Keratinocyte (primary cell): Measurements from ENCODE around the gene ACYP2. TPM values are rescaled to one million over a fixed set of nuclear protein-coding genes. Genes with fewer than 3 reads are reported as not detected.
A peak's percentile ranks its signal among the peaks of the same experiment; 100 is the strongest.

Experiments used
- DNase-seq: peaks from one replicate; pipeline ENCODE4 v3.0.0-alpha.2; 2011; ENCODE audit warnings: low read depth, missing footprints, low spot score
- FAIRE-seq: peaks from 2 replicates; lab custom pipeline; 2011; peaks lifted over from hg19 to GRCh38; lab: Jason Lieb, UNC
- H2AFZ ChIP-seq: 2 replicates; pipeline ENCODE4 v1.6.0; 2012; ENCODE audit warnings: low read length, control low read depth, inconsistent platforms; ENCODE audit not compliant: control insufficient read depth
- H3K27ac ChIP-seq: 2 replicates; pipeline ENCODE4 v1.5.1; 2011; ENCODE audit warnings: low read length; ENCODE audit not compliant: control insufficient read depth, insufficient read depth
- H3K27me3 ChIP-seq: 3 replicates; pipeline ENCODE4 v1.6.0; 2011; ENCODE audit warnings: low read length; ENCODE audit not compliant: control insufficient read depth, insufficient read depth; ENCODE audit errors: extremely low read depth
- H3K36me3 ChIP-seq, 2 experiments: 2 replicates in 1 of 2; 3 replicates in 1 of 2; pipeline ENCODE4 v1.5.1; 2011; ENCODE audit warnings: low read length in 2 of 2, mild to moderate bottlenecking in 1 of 2; ENCODE audit not compliant: control insufficient read depth in 2 of 2, insufficient read depth in 2 of 2; ENCODE audit errors: extremely low read depth in 1 of 2
- H3K4me1 ChIP-seq: 3 replicates; pipeline ENCODE4 v1.5.1; 2011; ENCODE audit warnings: low read length; ENCODE audit not compliant: control insufficient read depth, insufficient read depth; ENCODE audit errors: extremely low read depth
- H3K4me2 ChIP-seq: 3 replicates; pipeline ENCODE4 v1.6.0; 2011; ENCODE audit warnings: low read depth, low read length; ENCODE audit not compliant: control insufficient read depth, insufficient read depth; ENCODE audit errors: extremely low read depth
- H3K4me3 ChIP-seq, 3 experiments: fragments of 200-600 bp in 1 of 3; sonication (generic) in 1 of 3; 2 replicates in 2 of 3; 3 replicates in 1 of 3; pipeline ENCODE4 v1.5.1; 2011 to 2016; ENCODE audit warnings: low read length in 3 of 3, mild to moderate bottlenecking in 3 of 3, control low read depth in 2 of 3, inconsistent platforms in 1 of 3, low read depth in 1 of 3, mixed read lengths in 1 of 3, mixed run types in 1 of 3, moderate library complexity in 1 of 3; ENCODE audit not compliant: control insufficient read depth in 2 of 3, insufficient read depth in 2 of 3; ENCODE audit errors: extremely low read depth in 1 of 3
- H3K79me2 ChIP-seq: 2 replicates; pipeline ENCODE4 v1.6.0; 2012; ENCODE audit warnings: low read length; ENCODE audit not compliant: control insufficient read depth, insufficient read depth
- H3K9ac ChIP-seq: 3 replicates; pipeline ENCODE4 v1.6.0; 2011; ENCODE audit warnings: low read length; ENCODE audit not compliant: control insufficient read depth, insufficient read depth; ENCODE audit errors: extremely low read depth
- H3K9me1 ChIP-seq: 3 replicates; pipeline ENCODE4 v1.6.0; 2011; ENCODE audit warnings: low read length; ENCODE audit not compliant: control insufficient read depth, insufficient read depth; ENCODE audit errors: extremely low read depth
- H3K9me3 ChIP-seq: 2 replicates; pipeline ENCODE4 v1.5.1; 2012; ENCODE audit warnings: low read depth, low read length; ENCODE audit not compliant: control insufficient read depth
- H4K20me1 ChIP-seq: 3 replicates; pipeline ENCODE4 v1.6.0; 2011; ENCODE audit warnings: low read length; ENCODE audit not compliant: control insufficient read depth, insufficient read depth; ENCODE audit errors: extremely low read depth
- EZH2 ChIP-seq: IDR thresholded peaks from one replicate; pipeline ENCODE4 v1.6.1; 2012; ENCODE audit warnings: inconsistent platforms, mild to moderate bottlenecking, low read length, moderate library complexity
- dilution Hi-C: fragments of 300-500 bp; cut with MboI; formaldehyde crosslinking; loops from one replicate; pipeline ENCODE4 v1.7.0; 2020; ENCODE audit warnings: low sequenced_read_pairs; ENCODE audit not compliant: extremely low pct_ligation_motif_present
- polyA plus RNA-seq, 5 experiments: library from polyadenylated mRNA; depleted of rRNA in 3 of 5; stranded (reverse) in 3 of 5; stranded (forward) in 1 of 5; unstranded in 1 of 5; fragments of >200 nt; gene quantifications; 1 replicate in 1 of 5; 2 replicates in 3 of 5; 3 replicates in 1 of 5; pipeline versions ENCODE4 v1.2.1 to v1.2.3, GENCODE V29; 2011 to 2012; ENCODE audit warnings: missing spikeins in 2 of 5, low read depth in 1 of 5, low replicate concordance in 1 of 5
- TF ChIP-seq, protein P1 (sequence below), 3 experiments: IDR thresholded peaks in 1 of 3; conservative IDR thresholded peaks in 1 of 3; optimal IDR thresholded peaks in 1 of 3; 2 replicates in 2 of 3; 3 replicates in 1 of 3; pipeline versions ENCODE3 to v1.5.1; 2011; ENCODE audit warnings: low read length in 3 of 3, mild to moderate bottlenecking in 3 of 3, moderate library complexity in 2 of 3, control low read depth in 1 of 3, inconsistent platforms in 1 of 3; ENCODE audit not compliant: insufficient read depth in 2 of 3; ENCODE audit errors: extremely low read depth in 1 of 3

The ACYP2 gene
- polyA plus RNA-seq, 1 donor (not counting 4 experiments of a cell fraction or from before 2014, with no cell fraction given): 8.7 TPM

DNA sequence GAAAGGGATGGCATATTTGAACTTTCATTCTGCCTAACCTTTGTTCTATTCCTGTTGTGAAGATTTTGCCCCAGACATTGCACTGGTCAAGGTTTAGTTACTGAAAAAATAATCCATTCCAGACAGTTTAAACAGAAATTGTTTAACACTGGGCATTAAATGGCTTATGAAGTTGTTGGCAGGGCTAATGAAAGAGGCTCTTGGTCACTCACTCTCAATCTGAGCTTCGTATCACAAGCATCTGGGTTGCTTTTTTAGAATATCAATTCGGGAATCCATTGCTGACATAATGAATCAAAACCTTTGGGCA, 8.0 kb upstream of the ACYP2 start:
- Histone ChIP-seq H3K9ac (no peak overlapping the region), H2AFZ (no peak overlapping the region), H3K4me2 (no peak overlapping the region), H3K9me1 (no peaks in the 10 kb centered on the region), H4K20me1 (no peaks in the 10 kb centered on the region), H3K4me3 (no peak overlapping the region), H3K4me1 (peaks cover 23% of the 10 kb centered on the region), H3K36me3 (no peaks in the 10 kb centered on the region), H3K79me2 (no peaks in the 10 kb centered on the region), H3K27ac (no peak overlapping the region), H3K27me3 (no peaks in the 10 kb centered on the region), H3K9me3 (no peaks in the 10 kb centered on the region)
- dilution Hi-C loops: no loop called here
- DNase-seq (no peak), FAIRE-seq (no peak)
- TF ChIP-seq, protein P1, sequence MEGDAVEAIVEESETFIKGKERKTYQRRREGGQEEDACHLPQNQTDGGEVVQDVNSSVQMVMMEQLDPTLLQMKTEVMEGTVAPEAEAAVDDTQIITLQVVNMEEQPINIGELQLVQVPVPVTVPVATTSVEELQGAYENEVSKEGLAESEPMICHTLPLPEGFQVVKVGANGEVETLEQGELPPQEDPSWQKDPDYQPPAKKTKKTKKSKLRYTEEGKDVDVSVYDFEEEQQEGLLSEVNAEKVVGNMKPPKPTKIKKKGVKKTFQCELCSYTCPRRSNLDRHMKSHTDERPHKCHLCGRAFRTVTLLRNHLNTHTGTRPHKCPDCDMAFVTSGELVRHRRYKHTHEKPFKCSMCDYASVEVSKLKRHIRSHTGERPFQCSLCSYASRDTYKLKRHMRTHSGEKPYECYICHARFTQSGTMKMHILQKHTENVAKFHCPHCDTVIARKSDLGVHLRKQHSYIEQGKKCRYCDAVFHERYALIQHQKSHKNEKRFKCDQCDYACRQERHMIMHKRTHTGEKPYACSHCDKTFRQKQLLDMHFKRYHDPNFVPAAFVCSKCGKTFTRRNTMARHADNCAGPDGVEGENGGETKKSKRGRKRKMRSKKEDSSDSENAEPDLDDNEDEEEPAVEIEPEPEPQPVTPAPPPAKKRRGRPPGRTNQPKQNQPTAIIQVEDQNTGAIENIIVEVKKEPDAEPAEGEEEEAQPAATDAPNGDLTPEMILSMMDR (optimal IDR thresholded peaks at IDR 0.05 in 1 of 3, IDR thresholded peaks at IDR 0.05 in 1 of 3, conservative IDR thresholded peaks at IDR 0.05 in 1 of 3; ENCODE audit: extremely low read depth in 1 of 3, insufficient read depth in 2 of 3, low read length in 3 of 3): no peak
- no peak for TF ChIP-seq EZH2

DNA sequence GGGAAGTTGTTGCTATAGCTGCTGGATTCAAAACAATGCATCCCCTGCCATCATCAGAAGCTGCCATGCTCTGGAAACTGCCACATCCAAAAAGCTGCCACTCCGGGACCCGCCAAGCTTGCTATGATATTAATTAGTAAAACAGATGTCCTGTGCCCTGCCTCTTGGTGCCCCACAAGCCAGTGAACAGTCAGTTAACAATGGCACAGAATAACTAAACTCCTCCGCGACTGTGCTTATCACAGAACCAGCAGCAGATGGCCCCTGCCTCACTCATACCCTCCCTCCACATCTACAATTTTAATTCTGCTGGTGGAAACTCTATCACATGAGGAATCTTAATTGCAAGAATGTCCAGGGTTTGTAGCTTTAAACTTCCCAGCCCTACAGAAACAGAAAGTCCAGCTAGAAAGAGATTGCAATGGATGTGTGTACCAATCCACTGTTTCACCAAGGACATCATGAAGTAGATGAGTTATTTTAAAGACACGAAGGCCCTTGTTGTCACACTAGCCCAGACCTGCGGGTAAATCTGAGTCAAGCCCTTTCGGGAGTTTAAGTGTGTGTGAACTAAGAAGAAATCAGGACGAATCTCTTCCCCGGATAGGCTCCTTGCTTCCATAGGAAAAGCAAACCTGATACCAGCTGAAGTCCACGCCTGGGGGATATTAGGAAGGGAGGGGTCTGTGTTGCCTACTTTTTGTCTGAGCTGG, 7.4 kb upstream of the ACYP2 start:
- Histone ChIP-seq H3K79me2 (no peaks in the 10 kb centered on the region), H3K9me1 (no peaks in the 10 kb centered on the region), H2AFZ (peak overlapping the region; percentile 63), H3K4me1 (peaks cover 21% of the 10 kb centered on the region), H3K9me3 (no peaks in the 10 kb centered on the region), H4K20me1 (no peaks in the 10 kb centered on the region), H3K27ac (no peak overlapping the region), H3K9ac (no peak overlapping the region), H3K4me2 (peak overlapping the region; percentile 3), H3K36me3 (no peaks in the 10 kb centered on the region), H3K4me3 (no peak overlapping the region), H3K27me3 (no peaks in the 10 kb centered on the region)
- FAIRE-seq: no peak
- no peak for TF ChIP-seq EZH2
- TF ChIP-seq, protein P1 (optimal IDR thresholded peaks at IDR 0.05 in 1 of 3, IDR thresholded peaks at IDR 0.05 in 1 of 3, conservative IDR thresholded peaks at IDR 0.05 in 1 of 3; ENCODE audit: extremely low read depth in 1 of 3, insufficient read depth in 2 of 3, low read length in 3 of 3): no peak
- dilution Hi-C loops: no loop called here
- no peak for DNase-seq
